ENCODE results near the gene JAK3. TPM values are rescaled to one million over a fixed set of nuclear protein-coding genes. Genes with fewer than 3 reads are reported as not detected.

The JAK3 gene
- total RNA-seq, 4 donors from 2014 or later: 2.3 to 22.1 (median 8.5) TPM

DNA sequence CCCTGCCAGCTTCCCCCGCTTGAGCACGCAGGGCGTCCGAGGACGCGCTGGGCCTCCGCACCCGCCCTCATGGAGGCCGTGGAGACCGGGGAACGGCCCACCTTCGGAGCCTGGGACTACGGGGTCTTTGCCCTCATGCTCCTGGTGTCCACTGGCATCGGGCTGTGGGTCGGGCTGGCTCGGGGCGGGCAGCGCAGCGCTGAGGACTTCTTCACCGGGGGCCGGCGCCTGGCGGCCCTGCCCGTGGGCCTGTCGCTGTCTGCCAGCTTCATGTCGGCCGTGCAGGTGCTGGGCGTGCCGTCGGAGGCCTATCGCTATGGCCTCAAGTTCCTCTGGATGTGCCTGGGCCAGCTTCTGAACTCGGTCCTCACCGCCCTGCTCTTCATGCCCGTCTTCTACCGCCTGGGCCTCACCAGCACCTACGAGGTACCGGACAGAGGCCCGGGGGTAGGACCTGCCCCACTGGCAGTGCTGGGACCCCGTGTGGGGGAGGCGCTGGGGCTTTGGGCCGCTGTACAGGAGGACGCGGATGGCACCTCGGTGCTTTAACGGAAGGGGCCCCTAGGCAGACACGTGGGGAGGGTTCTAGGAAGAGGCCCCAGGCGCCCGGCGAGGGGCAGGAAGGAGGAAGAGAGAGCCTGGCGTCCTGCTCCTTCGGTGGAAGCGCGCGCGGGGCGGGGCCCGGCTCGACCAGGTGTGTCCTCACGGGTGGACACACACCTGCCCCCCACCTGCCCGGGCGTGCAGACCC, 24.6 kb upstream of the JAK3 start:
- intact Hi-C loops (cut with DNase I; ENCODE audit: low total_unique reads): no loop called here
- Histone ChIP-seq H3K4me3 (peak overlapping the region in 2 of 4 donors; percentile 4 to 22), H3K36me3 (no peaks in the 10 kb centered on the region), H3K27ac (no peak overlapping the region), H3K27me3 (peaks cover 72% of the 10 kb centered on the region), H3K9me3 (no peaks in the 10 kb centered on the region), H3K4me1 (peaks cover 6 to 22% (median 15%) of the 10 kb centered on the region in 4 donors)
- TF ChIP-seq EP300 (IDR thresholded peaks at IDR 0.05; ENCODE audit: low read depth) (no peak), POLR2AphosphoS5 (IDR thresholded peaks at IDR 0.05) (no peak), POLR2A (IDR thresholded peaks at IDR 0.05) (no peak)
- TF ChIP-seq, protein P1, sequence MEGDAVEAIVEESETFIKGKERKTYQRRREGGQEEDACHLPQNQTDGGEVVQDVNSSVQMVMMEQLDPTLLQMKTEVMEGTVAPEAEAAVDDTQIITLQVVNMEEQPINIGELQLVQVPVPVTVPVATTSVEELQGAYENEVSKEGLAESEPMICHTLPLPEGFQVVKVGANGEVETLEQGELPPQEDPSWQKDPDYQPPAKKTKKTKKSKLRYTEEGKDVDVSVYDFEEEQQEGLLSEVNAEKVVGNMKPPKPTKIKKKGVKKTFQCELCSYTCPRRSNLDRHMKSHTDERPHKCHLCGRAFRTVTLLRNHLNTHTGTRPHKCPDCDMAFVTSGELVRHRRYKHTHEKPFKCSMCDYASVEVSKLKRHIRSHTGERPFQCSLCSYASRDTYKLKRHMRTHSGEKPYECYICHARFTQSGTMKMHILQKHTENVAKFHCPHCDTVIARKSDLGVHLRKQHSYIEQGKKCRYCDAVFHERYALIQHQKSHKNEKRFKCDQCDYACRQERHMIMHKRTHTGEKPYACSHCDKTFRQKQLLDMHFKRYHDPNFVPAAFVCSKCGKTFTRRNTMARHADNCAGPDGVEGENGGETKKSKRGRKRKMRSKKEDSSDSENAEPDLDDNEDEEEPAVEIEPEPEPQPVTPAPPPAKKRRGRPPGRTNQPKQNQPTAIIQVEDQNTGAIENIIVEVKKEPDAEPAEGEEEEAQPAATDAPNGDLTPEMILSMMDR (IDR thresholded peaks at IDR 0.05): no peak
- in situ Hi-C loops (cut with MboI; ENCODE audit: low pct_ligation_motif_present in 1 of 4, low pct_unique_long_range_greater_than_20kb in 1 of 4, low sequenced_read_pairs in 3 of 4): loop anchor here in 2 of 4 donors (10.0 to 25.0 kb wide), 3 partner anchors 52 to 160 kb away; partner anchors contain the start of gene MAP1S (in 1 of the 2)
- WGBS, 2 donors (ENCODE audit: low coverage in 1 of 2): 6 to 20% methylated on average over 2 to 32 of the region's 61 CpGs
- no peak for DNase-seq

DNA sequence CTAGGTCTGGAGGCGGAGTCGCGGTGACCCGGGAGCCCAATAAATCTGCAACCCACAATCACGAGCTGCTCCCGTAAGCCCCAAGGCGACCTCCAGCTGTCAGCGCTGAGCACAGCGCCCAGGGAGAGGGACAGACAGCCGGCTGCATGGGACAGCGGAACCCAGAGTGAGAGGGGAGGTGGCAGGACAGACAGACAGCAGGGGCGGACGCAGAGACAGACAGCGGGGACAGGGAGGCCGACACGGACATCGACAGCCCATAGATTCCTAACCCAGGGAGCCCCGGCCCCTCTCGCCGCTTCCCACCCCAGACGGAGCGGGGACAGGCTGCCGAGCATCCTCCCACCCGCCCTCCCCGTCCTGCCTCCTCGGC, 24.1 kb upstream of the JAK3 start, which contains the start of gene SLC5A5:
Gene SLC5A5 (plus strand): TSS at position 68 of the 373 bp plus-strand sequence. CDS start 375 bp downstream, outside the sequence.
- peak within 1 kb of the TSS in 2 of 4 donors; percentile 4 to 22 for H3K4me3 ChIP-seq
- WGBS, 2 donors (ENCODE audit: low coverage in 1 of 2): 3% methylated on average over 6 of the region's 26 CpGs; no CpG with 5 or more reads in 1 of the 2 donors
- TF ChIP-seq EP300 (IDR thresholded peaks at IDR 0.05; ENCODE audit: low read depth) (no peak), POLR2A (IDR thresholded peaks at IDR 0.05) (no peak), POLR2AphosphoS5 (IDR thresholded peaks at IDR 0.05) (no peak)
- TF ChIP-seq, protein P1 (IDR thresholded peaks at IDR 0.05): no peak
- no peaks in the 10 kb centered on the region for H3K9me3 ChIP-seq
- H3K27me3 ChIP-seq: peaks cover 69% of the 10 kb centered on the region
- in situ Hi-C loops (cut with MboI; ENCODE audit: low pct_ligation_motif_present in 1 of 4, low pct_unique_long_range_greater_than_20kb in 1 of 4, low sequenced_read_pairs in 3 of 4): loop anchor here in 2 of 4 donors (10.0 to 25.0 kb wide), 3 partner anchors 53 to 160 kb away; partner anchors contain the start of gene MAP1S (in 1 of the 2)
- no peak within 1 kb of the TSS for H3K27ac ChIP-seq
- H3K36me3 ChIP-seq: no peaks in the 10 kb centered on the region
- H3K4me1 ChIP-seq: peaks cover 6 to 22% (median 15%) of the 10 kb centered on the region in 4 donors
- no peak for DNase-seq
- intact Hi-C loops (cut with DNase I; ENCODE audit: low total_unique reads): no loop called here

DNA sequence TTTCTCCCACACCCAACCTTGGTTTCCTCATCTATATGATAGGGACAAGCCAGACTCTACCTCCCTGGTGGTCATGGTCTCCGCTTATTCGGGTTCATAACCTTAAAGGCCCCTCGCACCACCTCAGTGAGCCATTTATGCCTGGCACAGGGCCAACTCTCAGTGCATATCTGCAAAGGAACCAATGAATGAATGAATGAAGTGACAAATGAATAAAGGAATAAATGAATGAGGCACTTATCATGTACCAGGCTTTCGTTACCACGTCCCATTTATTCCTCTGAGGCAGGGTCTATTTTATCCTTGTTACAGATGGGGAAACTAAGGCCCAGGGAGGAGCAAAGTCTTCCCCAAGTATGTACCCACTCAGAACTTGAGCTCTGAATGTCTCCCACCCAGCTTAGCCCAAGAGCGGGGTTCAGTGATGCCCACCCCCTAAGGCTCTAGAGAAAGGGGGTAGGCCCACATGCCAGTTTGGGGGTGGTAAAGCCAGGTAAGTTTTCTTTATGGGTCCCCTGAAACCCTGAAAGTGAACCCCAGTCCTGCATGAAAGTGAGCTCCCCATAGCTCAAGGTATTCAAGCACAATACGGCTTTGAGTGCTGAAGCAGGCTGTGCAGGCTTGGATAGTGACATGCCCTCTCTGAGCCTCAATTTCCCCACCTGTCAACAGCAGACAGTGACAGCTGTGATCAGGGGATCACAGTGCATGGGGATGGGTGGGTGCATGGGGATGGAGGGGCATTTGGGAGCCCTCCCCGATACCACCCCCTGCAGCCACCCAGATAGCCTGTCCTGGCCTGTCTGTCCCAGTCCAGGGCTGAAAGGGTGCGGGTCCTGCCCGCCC, 23.5 kb upstream of the JAK3 start:
- Histone ChIP-seq H3K9me3 (no peaks in the 10 kb centered on the region), H3K27ac (no peak overlapping the region), H3K36me3 (no peaks in the 10 kb centered on the region), H3K27me3 (peaks cover 69% of the 10 kb centered on the region), H3K4me3 (no peak overlapping the region), H3K4me1 (peaks cover 6 to 22% (median 15%) of the 10 kb centered on the region in 4 donors)
- in situ Hi-C loops (cut with MboI; ENCODE audit: low pct_ligation_motif_present in 1 of 4, low pct_unique_long_range_greater_than_20kb in 1 of 4, low sequenced_read_pairs in 3 of 4) (loop anchor here in 2 of 4 donors (10.0 to 25.0 kb wide), 3 partner anchors 54 to 159 kb away; partner anchors contain the start of gene MAP1S (in 1 of the 2)), intact Hi-C loops (cut with DNase I; ENCODE audit: low total_unique reads) (no loop called here)
- no peak for DNase-seq
- TF ChIP-seq, protein P1 (IDR thresholded peaks at IDR 0.05): no peak
- TF ChIP-seq POLR2A (IDR thresholded peaks at IDR 0.05): no peak
- no peak for TF ChIP-seq EP300 (IDR thresholded peaks at IDR 0.05; ENCODE audit: low read depth)
- no peak for TF ChIP-seq POLR2AphosphoS5 (IDR thresholded peaks at IDR 0.05)
- WGBS, 2 donors (ENCODE audit: low coverage in 1 of 2): 62 to 80% methylated on average over 2 to 10 of the region's 10 CpGs
